Panc1 (cell line): Measurements from ENCODE around the gene DAPK2.

Source experiments
- CTCF ChIP-seq: fragments of 450-650 bp; IDR thresholded peaks from 2 replicates; pipeline ENCODE4 v1.5.1; 2017; ENCODE audit warnings: mild to moderate bottlenecking
- POLR2AphosphoS5 ChIP-seq: IDR thresholded peaks from 2 replicates; pipeline ENCODE4 v1.6.1; 2012; ENCODE audit warnings: mild to moderate bottlenecking, low read depth, low read length, moderate library complexity
- REST ChIP-seq, 2 experiments: IDR thresholded peaks; 2 replicates each; pipeline ENCODE4 v1.6.1; 2011 to 2012; ENCODE audit warnings: low read depth in 2 of 2, control low read depth in 1 of 2, low read length in 1 of 2, mild to moderate bottlenecking in 1 of 2, moderate library complexity in 1 of 2; ENCODE audit not compliant: insufficient read depth in 1 of 2
- SIN3A ChIP-seq: IDR thresholded peaks from 2 replicates; pipeline ENCODE4 v1.6.1; 2012; ENCODE audit warnings: low read depth, mild to moderate bottlenecking, low read length, moderate library complexity, borderline replicate concordance; ENCODE audit not compliant: insufficient read depth

DNA sequence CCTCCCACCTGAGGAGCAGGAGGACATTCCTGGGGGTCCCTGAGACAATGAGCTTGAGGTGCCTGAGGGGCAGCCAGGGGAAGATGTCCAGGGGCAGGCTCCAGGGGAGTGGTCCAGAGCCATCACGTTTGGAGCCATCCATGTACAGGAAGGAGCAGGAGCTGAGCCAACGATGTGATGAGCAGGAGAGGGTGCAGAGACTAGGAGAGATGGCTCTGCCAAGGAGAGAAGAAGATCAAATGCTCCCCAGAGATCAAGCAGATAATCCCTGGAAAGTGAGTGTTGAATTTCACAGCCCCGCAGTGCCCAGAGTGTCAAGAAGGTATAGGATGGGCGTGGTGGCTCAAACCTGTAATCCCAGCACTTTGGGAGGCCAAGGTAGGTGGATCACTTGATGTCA is 114.7 kb downstream of the DAPK2 start:
- TF ChIP-seq CTCF (no peak), POLR2AphosphoS5 (no peak), REST (IDR thresholded peaks at IDR 0.05; ENCODE audit: insufficient read depth in 1 of 2, low read depth in 2 of 2, low read length in 1 of 2) (no peak), SIN3A (no peak)
